ENCODE data around the gene ZNF496.

GRCh38 chr1:247365023-247365422, 33.4 kb upstream of the ZNF496 start:
- TF ChIP-seq, protein P1, sequence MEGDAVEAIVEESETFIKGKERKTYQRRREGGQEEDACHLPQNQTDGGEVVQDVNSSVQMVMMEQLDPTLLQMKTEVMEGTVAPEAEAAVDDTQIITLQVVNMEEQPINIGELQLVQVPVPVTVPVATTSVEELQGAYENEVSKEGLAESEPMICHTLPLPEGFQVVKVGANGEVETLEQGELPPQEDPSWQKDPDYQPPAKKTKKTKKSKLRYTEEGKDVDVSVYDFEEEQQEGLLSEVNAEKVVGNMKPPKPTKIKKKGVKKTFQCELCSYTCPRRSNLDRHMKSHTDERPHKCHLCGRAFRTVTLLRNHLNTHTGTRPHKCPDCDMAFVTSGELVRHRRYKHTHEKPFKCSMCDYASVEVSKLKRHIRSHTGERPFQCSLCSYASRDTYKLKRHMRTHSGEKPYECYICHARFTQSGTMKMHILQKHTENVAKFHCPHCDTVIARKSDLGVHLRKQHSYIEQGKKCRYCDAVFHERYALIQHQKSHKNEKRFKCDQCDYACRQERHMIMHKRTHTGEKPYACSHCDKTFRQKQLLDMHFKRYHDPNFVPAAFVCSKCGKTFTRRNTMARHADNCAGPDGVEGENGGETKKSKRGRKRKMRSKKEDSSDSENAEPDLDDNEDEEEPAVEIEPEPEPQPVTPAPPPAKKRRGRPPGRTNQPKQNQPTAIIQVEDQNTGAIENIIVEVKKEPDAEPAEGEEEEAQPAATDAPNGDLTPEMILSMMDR (IDR thresholded peaks at IDR 0.05; ENCODE audit: low read depth, low read length, poor library complexity, severe bottlenecking): no peak
- TF ChIP-seq EZH2phosphoT487 (IDR thresholded peaks at IDR 0.05; ENCODE audit: borderline replicate concordance, low read length): no peak

Data from DOHH2 (cell line).